ENCODE results near the gene DOK6. TPM values are rescaled to one million over a fixed set of nuclear protein-coding genes. Genes with fewer than 3 reads are reported as not detected.
"Not testable (repeated sequence)": the region's sequence is repeated elsewhere in the genome, so short reads cannot be mapped to it uniquely, and the experiment has no call there.

The DOK6 gene
- total and polyA plus RNA-seq, 2 experiments from 2014 or later, result 0.29 to 0.42 TPM

- no peak overlapping the region for H2AFZ ChIP-seq
- H3K9me2 ChIP-seq (ENCODE audit: insufficient read depth), result no peaks in the 10 kb centered on the region
- ATAC-seq (no peak), DNase-seq (ENCODE audit: low spot score) (no peak)
- H3K9me3 Mint-ChIP-seq, result no peaks in the 10 kb centered on the region
- TF ChIP-seq REST (IDR thresholded peaks at IDR 0.05; ENCODE audit: unreplicated experiment), result no peak
- no peak for TF ChIP-seq STAT1 (IDR thresholded peaks at IDR 0.05; ENCODE audit: unreplicated experiment)
- H3K4me3 ChIP-seq, result no peak overlapping the region
- 0 out of 3 replicates have a peak, but pooled peaks cover 2% of the 10 kb centered on the region for H3K4me1 Mint-ChIP-seq
- no peaks in the 10 kb centered on the region for H3K36me3 Mint-ChIP-seq (ENCODE audit: low read depth)
- no peak overlapping the region for H3K27ac ChIP-seq (ENCODE audit: low read depth)
- no peak overlapping the region for H3K27ac Mint-ChIP-seq
- no peaks in the 10 kb centered on the region for H3K4me1 ChIP-seq (ENCODE audit: insufficient read depth)
- H4K20me1 ChIP-seq (replicated peaks; ENCODE audit: insufficient read depth), result no peaks in the 10 kb centered on the region
- no peaks in the 10 kb centered on the region for H3F3A ChIP-seq (replicated peaks; ENCODE audit: low read depth)
- no peaks in the 10 kb centered on the region for H3K27me3 ChIP-seq (ENCODE audit: insufficient read depth)
- H3K4me2 ChIP-seq, result no peak overlapping the region
- H3K27me3 Mint-ChIP-seq (ENCODE audit: insufficient read depth, low read depth, poor library complexity), result no peaks in the 10 kb centered on the region
- H3K79me2 ChIP-seq (replicated peaks; ENCODE audit: insufficient read depth), result no peaks in the 10 kb centered on the region
- no peaks in the 10 kb centered on the region for H3K36me3 ChIP-seq (ENCODE audit: insufficient read depth)
- no peak overlapping the region for H3K4me3 Mint-ChIP-seq
Observed at GRCh38 chr18:69858897-69859296, 458.2 kb downstream of the DOK6 start.

GRCh38 chr18:69864802-69865201, 464.1 kb downstream of the DOK6 start:
- not testable (repeated sequence) for H3K36me3 ChIP-seq (ENCODE audit: insufficient read depth); H3K36me3 Mint-ChIP-seq (ENCODE audit: low read depth); H3K27ac ChIP-seq (ENCODE audit: low read depth); H3K27ac Mint-ChIP-seq; H3K9me3 Mint-ChIP-seq; H2AFZ ChIP-seq; H3K9me2 ChIP-seq (ENCODE audit: insufficient read depth); H3K4me3 Mint-ChIP-seq; DNase-seq (ENCODE audit: low spot score); H3K4me1 Mint-ChIP-seq; H3K4me1 ChIP-seq (ENCODE audit: insufficient read depth); H3K4me2 ChIP-seq; H3F3A ChIP-seq (replicated peaks; ENCODE audit: low read depth); H3K79me2 ChIP-seq (replicated peaks; ENCODE audit: insufficient read depth); ATAC-seq; H3K27me3 Mint-ChIP-seq (ENCODE audit: insufficient read depth, low read depth, poor library complexity); H3K27me3 ChIP-seq (ENCODE audit: insufficient read depth); H3K4me3 ChIP-seq; H4K20me1 ChIP-seq (replicated peaks; ENCODE audit: insufficient read depth)

- H3K9me2 ChIP-seq (ENCODE audit: insufficient read depth), result no peaks in the 10 kb centered on the region
- no peaks in the 10 kb centered on the region for H3F3A ChIP-seq (replicated peaks; ENCODE audit: low read depth)
- no peak for ATAC-seq
- Mint-ChIP-seq H3K27me3 (ENCODE audit: insufficient read depth, low read depth, poor library complexity) (no peaks in the 10 kb centered on the region), H3K4me3 (no peak overlapping the region), H3K36me3 (ENCODE audit: low read depth) (no peaks in the 10 kb centered on the region), H3K9me3 (no peaks in the 10 kb centered on the region), H3K4me1 (no peaks in the 10 kb centered on the region), H3K27ac (no peak overlapping the region)
- no peaks in the 10 kb centered on the region for H3K27me3 ChIP-seq (ENCODE audit: insufficient read depth)
- no peaks in the 10 kb centered on the region for H3K36me3 ChIP-seq (ENCODE audit: insufficient read depth)
- no peak overlapping the region for H3K4me3 ChIP-seq
- no peak for DNase-seq (ENCODE audit: low spot score)
- H3K27ac ChIP-seq (ENCODE audit: low read depth), result no peak overlapping the region
- no peak overlapping the region for H3K4me2 ChIP-seq
- H3K4me1 ChIP-seq (ENCODE audit: insufficient read depth), result no peaks in the 10 kb centered on the region
- H2AFZ ChIP-seq, result no peak overlapping the region
- no peak for TF ChIP-seq ETS1 (IDR thresholded peaks at IDR 0.05)
- no peaks in the 10 kb centered on the region for H4K20me1 ChIP-seq (replicated peaks; ENCODE audit: insufficient read depth)
- no peaks in the 10 kb centered on the region for H3K79me2 ChIP-seq (replicated peaks; ENCODE audit: insufficient read depth)
Observed at GRCh38 chr18:69865776-69866175, 465.1 kb downstream of the DOK6 start.
